Stimulated activated CD8-positive, alpha-beta memory T cell treated with anti-CD3 and anti-CD28 coated beads, Interleukin-15, amount 100 ng/mL, for 1 hour (primary cell): ENCODE measurements around the gene GPR27.

Source experiments
- DNase-seq: peaks from one replicate; pipeline ENCODE4 v3.0.0-alpha.2; 2020; ENCODE audit warnings: low read depth

The GPR27 gene

GRCh38 chr3:71733319-71733718, 20.3 kb upstream of the GPR27 start:
- DNase-seq = no peak

- no peak for DNase-seq
These were observed 18.8 kb upstream of the GPR27 start for GRCh38 chr3:71734881-71735280.

GRCh38 chr3:71742621-71743020, 11.0 kb upstream of the GPR27 start:
- no peak for DNase-seq

GRCh38 chr3:71744738-71745137, 8.9 kb upstream of the GPR27 start:
- DNase-seq = no peak

- DNase-seq = no peak
These were observed 2.1 kb upstream of the GPR27 start for GRCh38 chr3:71751602-71752001.

GRCh38 chr3:71752831-71753700, 589 bp upstream of the GPR27 start:
- no peak for DNase-seq

GRCh38 chr3:71754610-71755253, 1.1 kb downstream of the GPR27 start:
- DNase-seq = no peak

GRCh38 chr3:71758091-71758490, 4.4 kb downstream of the GPR27 start:
- DNase-seq = no peak

- no peak for DNase-seq
These were observed 5.7 kb downstream of the GPR27 start for GRCh38 chr3:71759401-71759800.

GRCh38 chr3:71760140-71760539, 6.5 kb downstream of the GPR27 start:
- DNase-seq = no peak

- DNase-seq = no peak
These were observed 9.8 kb downstream of the GPR27 start for GRCh38 chr3:71763426-71763825.

GRCh38 chr3:71771126-71771525, 17.5 kb downstream of the GPR27 start:
- no peak for DNase-seq

- no peak for DNase-seq
These were observed 18.2 kb downstream of the GPR27 start for GRCh38 chr3:71771884-71772283.

- DNase-seq = no peak
These were observed 22.9 kb downstream of the GPR27 start for GRCh38 chr3:71776538-71776937.

GRCh38 chr3:71778353-71778752, 24.7 kb downstream of the GPR27 start:
- DNase-seq = no peak

GRCh38 chr3:71779674-71780377, 26.2 kb downstream of the GPR27 start:
- no peak for DNase-seq

- DNase-seq = no peak
These were observed 26.8 kb downstream of the GPR27 start for GRCh38 chr3:71780430-71780829.

- no peak for DNase-seq
These were observed 29.5 kb downstream of the GPR27 start for GRCh38 chr3:71783152-71783551.

GRCh38 chr3:71784201-71784913, 30.7 kb downstream of the GPR27 start:
- DNase-seq = no peak

- DNase-seq = no peak
These were observed 31.4 kb downstream of the GPR27 start, which contains the start of gene PROK2 for GRCh38 chr3:71784914-71785531. Gene PROK2, minus strand, starts transcription at chr3:71785148. Its CDS starts 96 bp downstream, at chr3:71785052.

- DNase-seq = no peak
These were observed 32.0 kb downstream of the GPR27 start for GRCh38 chr3:71785532-71786216.
